Measurements from ENCODE around the gene RSPO4. TPM values are rescaled to one million over a fixed set of nuclear protein-coding genes. Genes with fewer than 3 reads are reported as not detected.

RSPO4 gene
- total and polyA plus RNA-seq, 2 experiments from 2014 or later, result 2.8 to 4.5 TPM

DNA sequence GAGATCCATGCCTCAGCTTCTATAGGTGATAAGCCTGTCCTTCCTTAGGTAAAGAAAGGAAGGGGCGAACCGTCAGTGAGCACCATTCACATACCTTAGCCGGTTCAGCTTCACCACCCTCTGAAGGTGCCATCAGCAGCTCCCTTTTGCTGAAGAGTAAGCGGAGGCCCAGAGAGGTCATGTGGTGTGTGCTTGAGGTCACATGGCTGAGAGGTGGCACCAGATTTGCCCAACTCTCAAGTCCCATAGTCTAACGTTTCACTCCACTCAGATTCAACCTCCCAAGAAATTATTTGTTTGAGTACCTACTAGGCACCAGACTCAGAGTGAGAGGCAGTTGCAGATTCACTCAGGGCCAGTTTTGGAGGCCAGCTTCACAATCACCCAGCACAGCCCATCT lies 18.5 kb upstream of the RSPO4 start:
- Mint-ChIP-seq H3K9me3 (no peaks in the 10 kb centered on the region), H3K4me3 (no peak overlapping the region), H3K27ac (no peak overlapping the region), H3K36me3 (ENCODE audit: low read depth) (no peaks in the 10 kb centered on the region; the same call in 2 of the 3 replicates), H3K27me3 (ENCODE audit: insufficient read depth, low read depth, poor library complexity) (peaks cover 3% of the 10 kb centered on the region), H3K4me1 (no peaks in the 10 kb centered on the region; the same call in 2 of the 3 replicates)
- no peak for DNase-seq (ENCODE audit: low spot score)
- Histone ChIP-seq H3K79me2 (replicated peaks; ENCODE audit: insufficient read depth) (no peaks in the 10 kb centered on the region), H3K36me3 (ENCODE audit: insufficient read depth) (no peaks in the 10 kb centered on the region), H4K20me1 (replicated peaks; ENCODE audit: insufficient read depth) (no peaks in the 10 kb centered on the region), H3F3A (replicated peaks; ENCODE audit: low read depth) (no peaks in the 10 kb centered on the region), H3K27ac (ENCODE audit: low read depth) (no peak overlapping the region), H3K4me3 (no peak overlapping the region), H3K4me1 (ENCODE audit: insufficient read depth) (no peaks in the 10 kb centered on the region), H3K9me2 (ENCODE audit: insufficient read depth) (0 out of 2 replicates have a peak, but pooled peaks cover 11% of the 10 kb centered on the region), H3K27me3 (ENCODE audit: insufficient read depth) (no peaks in the 10 kb centered on the region), H3K4me2 (no peak overlapping the region), H2AFZ (no peak overlapping the region)
- TF ChIP-seq POLR2AphosphoS5 (IDR thresholded peaks at IDR 0.05; ENCODE audit: low read depth), result no peak
- TF ChIP-seq, protein P1, sequence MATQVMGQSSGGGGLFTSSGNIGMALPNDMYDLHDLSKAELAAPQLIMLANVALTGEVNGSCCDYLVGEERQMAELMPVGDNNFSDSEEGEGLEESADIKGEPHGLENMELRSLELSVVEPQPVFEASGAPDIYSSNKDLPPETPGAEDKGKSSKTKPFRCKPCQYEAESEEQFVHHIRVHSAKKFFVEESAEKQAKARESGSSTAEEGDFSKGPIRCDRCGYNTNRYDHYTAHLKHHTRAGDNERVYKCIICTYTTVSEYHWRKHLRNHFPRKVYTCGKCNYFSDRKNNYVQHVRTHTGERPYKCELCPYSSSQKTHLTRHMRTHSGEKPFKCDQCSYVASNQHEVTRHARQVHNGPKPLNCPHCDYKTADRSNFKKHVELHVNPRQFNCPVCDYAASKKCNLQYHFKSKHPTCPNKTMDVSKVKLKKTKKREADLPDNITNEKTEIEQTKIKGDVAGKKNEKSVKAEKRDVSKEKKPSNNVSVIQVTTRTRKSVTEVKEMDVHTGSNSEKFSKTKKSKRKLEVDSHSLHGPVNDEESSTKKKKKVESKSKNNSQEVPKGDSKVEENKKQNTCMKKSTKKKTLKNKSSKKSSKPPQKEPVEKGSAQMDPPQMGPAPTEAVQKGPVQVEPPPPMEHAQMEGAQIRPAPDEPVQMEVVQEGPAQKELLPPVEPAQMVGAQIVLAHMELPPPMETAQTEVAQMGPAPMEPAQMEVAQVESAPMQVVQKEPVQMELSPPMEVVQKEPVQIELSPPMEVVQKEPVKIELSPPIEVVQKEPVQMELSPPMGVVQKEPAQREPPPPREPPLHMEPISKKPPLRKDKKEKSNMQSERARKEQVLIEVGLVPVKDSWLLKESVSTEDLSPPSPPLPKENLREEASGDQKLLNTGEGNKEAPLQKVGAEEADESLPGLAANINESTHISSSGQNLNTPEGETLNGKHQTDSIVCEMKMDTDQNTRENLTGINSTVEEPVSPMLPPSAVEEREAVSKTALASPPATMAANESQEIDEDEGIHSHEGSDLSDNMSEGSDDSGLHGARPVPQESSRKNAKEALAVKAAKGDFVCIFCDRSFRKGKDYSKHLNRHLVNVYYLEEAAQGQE (IDR thresholded peaks at IDR 0.05; ENCODE audit: unreplicated experiment), result no peak
- no peak for TF ChIP-seq CREB1 (CRISPR knock-in tag; IDR thresholded peaks at IDR 0.05; ENCODE audit: low read depth)
- TF ChIP-seq, protein P2, sequence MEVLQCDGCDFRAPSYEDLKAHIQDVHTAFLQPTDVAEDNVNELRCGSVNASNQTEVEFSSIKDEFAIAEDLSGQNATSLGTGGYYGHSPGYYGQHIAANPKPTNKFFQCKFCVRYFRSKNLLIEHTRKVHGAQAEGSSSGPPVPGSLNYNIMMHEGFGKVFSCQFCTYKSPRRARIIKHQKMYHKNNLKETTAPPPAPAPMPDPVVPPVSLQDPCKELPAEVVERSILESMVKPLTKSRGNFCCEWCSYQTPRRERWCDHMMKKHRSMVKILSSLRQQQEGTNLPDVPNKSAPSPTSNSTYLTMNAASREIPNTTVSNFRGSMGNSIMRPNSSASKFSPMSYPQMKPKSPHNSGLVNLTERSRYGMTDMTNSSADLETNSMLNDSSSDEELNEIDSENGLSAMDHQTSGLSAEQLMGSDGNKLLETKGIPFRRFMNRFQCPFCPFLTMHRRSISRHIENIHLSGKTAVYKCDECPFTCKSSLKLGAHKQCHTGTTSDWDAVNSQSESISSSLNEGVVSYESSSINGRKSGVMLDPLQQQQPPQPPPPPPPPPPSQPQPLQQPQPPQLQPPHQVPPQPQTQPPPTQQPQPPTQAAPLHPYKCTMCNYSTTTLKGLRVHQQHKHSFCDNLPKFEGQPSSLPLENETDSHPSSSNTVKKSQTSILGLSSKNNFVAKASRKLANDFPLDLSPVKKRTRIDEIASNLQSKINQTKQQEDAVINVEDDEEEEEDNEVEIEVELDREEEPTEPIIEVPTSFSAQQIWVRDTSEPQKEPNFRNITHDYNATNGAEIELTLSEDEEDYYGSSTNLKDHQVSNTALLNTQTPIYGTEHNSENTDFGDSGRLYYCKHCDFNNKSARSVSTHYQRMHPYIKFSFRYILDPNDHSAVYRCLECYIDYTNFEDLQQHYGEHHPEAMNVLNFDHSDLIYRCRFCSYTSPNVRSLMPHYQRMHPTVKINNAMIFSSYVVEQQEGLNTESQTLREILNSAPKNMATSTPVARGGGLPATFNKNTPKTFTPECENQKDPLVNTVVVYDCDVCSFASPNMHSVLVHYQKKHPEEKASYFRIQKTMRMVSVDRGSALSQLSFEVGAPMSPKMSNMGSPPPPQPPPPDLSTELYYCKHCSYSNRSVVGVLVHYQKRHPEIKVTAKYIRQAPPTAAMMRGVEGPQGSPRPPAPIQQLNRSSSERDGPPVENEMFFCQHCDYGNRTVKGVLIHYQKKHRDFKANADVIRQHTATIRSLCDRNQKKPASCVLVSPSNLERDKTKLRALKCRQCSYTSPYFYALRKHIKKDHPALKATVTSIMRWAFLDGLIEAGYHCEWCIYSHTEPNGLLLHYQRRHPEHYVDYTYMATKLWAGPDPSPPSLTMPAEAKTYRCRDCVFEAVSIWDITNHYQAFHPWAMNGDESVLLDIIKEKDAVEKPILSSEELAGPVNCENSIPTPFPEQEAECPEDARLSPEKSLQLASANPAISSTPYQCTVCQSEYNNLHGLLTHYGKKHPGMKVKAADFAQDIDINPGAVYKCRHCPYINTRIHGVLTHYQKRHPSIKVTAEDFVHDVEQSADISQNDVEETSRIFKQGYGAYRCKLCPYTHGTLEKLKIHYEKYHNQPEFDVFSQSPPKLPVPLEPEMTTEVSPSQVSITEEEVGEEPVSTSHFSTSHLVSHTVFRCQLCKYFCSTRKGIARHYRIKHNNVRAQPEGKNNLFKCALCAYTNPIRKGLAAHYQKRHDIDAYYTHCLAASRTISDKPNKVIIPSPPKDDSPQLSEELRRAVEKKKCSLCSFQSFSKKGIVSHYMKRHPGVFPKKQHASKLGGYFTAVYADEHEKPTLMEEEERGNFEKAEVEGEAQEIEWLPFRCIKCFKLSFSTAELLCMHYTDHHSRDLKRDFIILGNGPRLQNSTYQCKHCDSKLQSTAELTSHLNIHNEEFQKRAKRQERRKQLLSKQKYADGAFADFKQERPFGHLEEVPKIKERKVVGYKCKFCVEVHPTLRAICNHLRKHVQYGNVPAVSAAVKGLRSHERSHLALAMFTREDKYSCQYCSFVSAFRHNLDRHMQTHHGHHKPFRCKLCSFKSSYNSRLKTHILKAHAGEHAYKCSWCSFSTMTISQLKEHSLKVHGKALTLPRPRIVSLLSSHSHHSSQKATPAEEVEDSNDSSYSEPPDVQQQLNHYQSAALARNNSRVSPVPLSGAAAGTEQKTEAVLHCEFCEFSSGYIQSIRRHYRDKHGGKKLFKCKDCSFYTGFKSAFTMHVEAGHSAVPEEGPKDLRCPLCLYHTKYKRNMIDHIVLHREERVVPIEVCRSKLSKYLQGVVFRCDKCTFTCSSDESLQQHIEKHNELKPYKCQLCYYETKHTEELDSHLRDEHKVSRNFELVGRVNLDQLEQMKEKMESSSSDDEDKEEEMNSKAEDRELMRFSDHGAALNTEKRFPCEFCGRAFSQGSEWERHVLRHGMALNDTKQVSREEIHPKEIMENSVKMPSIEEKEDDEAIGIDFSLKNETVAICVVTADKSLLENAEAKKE (CRISPR knock-in tag; IDR thresholded peaks at IDR 0.05), result no peak
- TF ChIP-seq ZNF331 (CRISPR knock-in tag; IDR thresholded peaks at IDR 0.05; ENCODE audit: low read depth), result no peak
- TF ChIP-seq, protein P3, sequence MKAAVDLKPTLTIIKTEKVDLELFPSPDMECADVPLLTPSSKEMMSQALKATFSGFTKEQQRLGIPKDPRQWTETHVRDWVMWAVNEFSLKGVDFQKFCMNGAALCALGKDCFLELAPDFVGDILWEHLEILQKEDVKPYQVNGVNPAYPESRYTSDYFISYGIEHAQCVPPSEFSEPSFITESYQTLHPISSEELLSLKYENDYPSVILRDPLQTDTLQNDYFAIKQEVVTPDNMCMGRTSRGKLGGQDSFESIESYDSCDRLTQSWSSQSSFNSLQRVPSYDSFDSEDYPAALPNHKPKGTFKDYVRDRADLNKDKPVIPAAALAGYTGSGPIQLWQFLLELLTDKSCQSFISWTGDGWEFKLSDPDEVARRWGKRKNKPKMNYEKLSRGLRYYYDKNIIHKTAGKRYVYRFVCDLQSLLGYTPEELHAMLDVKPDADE (IDR thresholded peaks at IDR 0.05), result no peak
- no peak for TF ChIP-seq EZH2phosphoT487 (IDR thresholded peaks at IDR 0.05; ENCODE audit: unreplicated experiment)
- no peak for TF ChIP-seq STAT1 (IDR thresholded peaks at IDR 0.05; ENCODE audit: unreplicated experiment)
- TF ChIP-seq, protein P4, sequence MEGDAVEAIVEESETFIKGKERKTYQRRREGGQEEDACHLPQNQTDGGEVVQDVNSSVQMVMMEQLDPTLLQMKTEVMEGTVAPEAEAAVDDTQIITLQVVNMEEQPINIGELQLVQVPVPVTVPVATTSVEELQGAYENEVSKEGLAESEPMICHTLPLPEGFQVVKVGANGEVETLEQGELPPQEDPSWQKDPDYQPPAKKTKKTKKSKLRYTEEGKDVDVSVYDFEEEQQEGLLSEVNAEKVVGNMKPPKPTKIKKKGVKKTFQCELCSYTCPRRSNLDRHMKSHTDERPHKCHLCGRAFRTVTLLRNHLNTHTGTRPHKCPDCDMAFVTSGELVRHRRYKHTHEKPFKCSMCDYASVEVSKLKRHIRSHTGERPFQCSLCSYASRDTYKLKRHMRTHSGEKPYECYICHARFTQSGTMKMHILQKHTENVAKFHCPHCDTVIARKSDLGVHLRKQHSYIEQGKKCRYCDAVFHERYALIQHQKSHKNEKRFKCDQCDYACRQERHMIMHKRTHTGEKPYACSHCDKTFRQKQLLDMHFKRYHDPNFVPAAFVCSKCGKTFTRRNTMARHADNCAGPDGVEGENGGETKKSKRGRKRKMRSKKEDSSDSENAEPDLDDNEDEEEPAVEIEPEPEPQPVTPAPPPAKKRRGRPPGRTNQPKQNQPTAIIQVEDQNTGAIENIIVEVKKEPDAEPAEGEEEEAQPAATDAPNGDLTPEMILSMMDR (conservative IDR thresholded peaks at IDR 0.05; ENCODE audit: low read depth in 2 of 2), result no peak
- no peak for TF ChIP-seq NANOG (IDR thresholded peaks at IDR 0.05; ENCODE audit: borderline replicate concordance)
- TF ChIP-seq EZH2 (IDR thresholded peaks at IDR 0.05; ENCODE audit: low read depth, unreplicated experiment), result no peak
- TF ChIP-seq JUNB (IDR thresholded peaks at IDR 0.05; ENCODE audit: unreplicated experiment), result no peak
- no peak for TF ChIP-seq ZNF114 (CRISPR knock-in tag; IDR thresholded peaks at IDR 0.05)
- no peak for ATAC-seq

Measured in GM23338 (cell line).